H1 (cell line): ENCODE measurements around the gene ZBTB7A. TPM values are rescaled to one million over a fixed set of nuclear protein-coding genes. Genes with fewer than 3 reads are reported as not detected.

ENCODE experiments used
- BCL11A ChIP-seq, 2 experiments: IDR thresholded peaks; one replicate each; pipeline ENCODE4 v1.6.1; 2011; ENCODE audit warnings: low read depth in 2 of 2, low read length in 2 of 2, mild to moderate bottlenecking in 2 of 2
- CTBP2 ChIP-seq: IDR thresholded peaks from 2 replicates; pipeline ENCODE4 v1.7.0; 2011; ENCODE audit warnings: borderline replicate concordance, mild to moderate bottlenecking, moderate library complexity, mixed read lengths, low read length; ENCODE audit not compliant: insufficient read depth, insufficient read length
- EP300 ChIP-seq, 2 experiments: IDR thresholded peaks; 1 replicate in 1 of 2; 2 replicates in 1 of 2; pipeline ENCODE4 v1.6.1; 2011 to 2012; ENCODE audit warnings: low read depth in 2 of 2, low read length in 2 of 2, mild to moderate bottlenecking in 2 of 2, borderline replicate concordance in 1 of 2, inconsistent platforms in 1 of 2, moderate library complexity in 1 of 2
- KDM1A ChIP-seq: fragments of 200-600, 300-600 bp; sonication (generic); IDR thresholded peaks from 2 replicates; pipeline ENCODE4 v1.7.1; 2016; ENCODE audit warnings: mild to moderate bottlenecking, low read length, borderline replicate concordance
- MAX ChIP-seq: IDR thresholded peaks from 2 replicates; pipeline ENCODE4 v1.6.1; 2012; ENCODE audit warnings: inconsistent platforms
- RAD21 ChIP-seq, 2 experiments: IDR thresholded peaks in 1 of 2; conservative IDR thresholded peaks in 1 of 2; 2 replicates each; pipeline ENCODE4 v1.6.1; 2011; ENCODE audit warnings: low read depth in 2 of 2, low read length in 2 of 2, improper control_type of control experiment in 1 of 2, inconsistent platforms in 1 of 2, mild to moderate bottlenecking in 1 of 2, moderate library complexity in 1 of 2
- YY1 ChIP-seq: IDR thresholded peaks from 2 replicates; pipeline ENCODE4 v1.6.1; 2011; ENCODE audit warnings: low read depth, mild to moderate bottlenecking, low read length
- polyA plus RNA-seq, 7 experiments: library from polyadenylated mRNA; depleted of rRNA in 3 of 7; stranded (reverse) in 5 of 7; unstranded in 2 of 7; fragments of >200 nt in 5 of 7; fragments of 200-250 nt in 2 of 7; gene quantifications; 1 replicate in 5 of 7; 2 replicates in 1 of 7; 4 replicates in 1 of 7; pipeline versions ENCODE4 v1.2.1 to v1.2.3, GENCODE V29; 2011 to 2013; ENCODE audit warnings: missing spikeins in 2 of 7, mixed read lengths in 2 of 7
- total RNA-seq: library from RNA; stranded (reverse); fragmentation: NEBNext Ultra II Directional; extraction: Animal tissue kit (Norgen Biotek cat#: 25700); gene quantifications from 2 replicates; pipeline ENCODE4 v1.2.1, GENCODE V29; 2021

Gene ZBTB7A
- total and polyA plus RNA-seq, 2 of the 8 experiments (the other 6 are each of a cell fraction or from before 2014, with no cell fraction given) = 5.6 to 17.8 TPM

DNA sequence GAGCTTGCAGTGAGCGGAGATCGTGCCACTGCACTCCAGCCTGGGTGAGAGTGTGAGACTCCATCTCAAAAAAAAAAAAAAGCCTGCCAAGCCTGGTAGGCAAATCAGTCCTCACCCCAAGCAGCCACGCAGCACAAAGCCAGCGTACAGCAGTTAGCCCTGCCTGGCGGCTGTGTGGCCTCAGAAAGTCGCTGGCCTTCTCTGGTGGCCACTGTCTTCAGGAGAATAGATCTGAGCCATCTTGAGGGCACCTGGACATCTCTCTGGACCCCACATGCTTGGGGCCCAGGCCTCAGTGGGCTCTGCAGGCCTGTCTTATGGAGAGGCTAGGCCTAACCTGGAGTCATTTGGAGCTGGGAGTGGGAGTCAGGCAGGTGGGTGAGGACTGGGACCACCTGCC lies 36.1 kb downstream of the ZBTB7A start (continued):
- TF ChIP-seq MAX (no peak), YY1 (no peak), KDM1A (no peak), RAD21 (IDR thresholded peaks at IDR 0.05 in 1 of 2, conservative IDR thresholded peaks at IDR 0.05 in 1 of 2; ENCODE audit: low read depth in 2 of 2, low read length in 2 of 2) (no peak), CTBP2 (no peak), EP300 (IDR thresholded peaks at IDR 0.05; ENCODE audit: borderline replicate concordance in 1 of 2, low read depth in 2 of 2, low read length in 2 of 2) (no peak), BCL11A (IDR thresholded peaks at IDR 0.05; ENCODE audit: low read depth in 2 of 2, low read length in 2 of 2) (no peak)
- TF ChIP-seq, all 59 proteins: peak for 0
